ENCODE measurements around the gene GLT8D1. TPM values are rescaled to one million over a fixed set of nuclear protein-coding genes. Genes with fewer than 3 reads are reported as not detected.

GLT8D1 gene
- total and polyA plus RNA-seq, 2 experiments from 2014 or later: 30.0 to 40.8 TPM

- no peak for TF ChIP-seq NANOG (IDR thresholded peaks at IDR 0.05; ENCODE audit: borderline replicate concordance)
These were observed 9.0 kb upstream of the GLT8D1 start (continued) for GRCh38 chr3:52714335-52715302.

GRCh38 chr3:52712291-52713212, 7.0 kb upstream of the GLT8D1 start:
- Histone ChIP-seq H3K4me2 (no peak overlapping the region), H3K4me3 (no peak overlapping the region), H4K20me1 (replicated peaks; ENCODE audit: insufficient read depth) (peaks cover 10% of the 10 kb centered on the region), H2AFZ (no peak overlapping the region), H3K36me3 (ENCODE audit: insufficient read depth) (peaks cover 13% of the 10 kb centered on the region), H3K27me3 (ENCODE audit: insufficient read depth) (no peaks in the 10 kb centered on the region), H3K27ac (ENCODE audit: low read depth) (no peak overlapping the region), H3K4me1 (ENCODE audit: insufficient read depth) (peaks cover 7% of the 10 kb centered on the region; the same call in 1 of the 2 replicates), H3K79me2 (replicated peaks; ENCODE audit: insufficient read depth) (peaks cover 8% of the 10 kb centered on the region), H3F3A (replicated peaks; ENCODE audit: low read depth) (peaks cover 6% of the 10 kb centered on the region; the same call in 1 of the 2 replicates), H3K9me2 (ENCODE audit: insufficient read depth) (no peaks in the 10 kb centered on the region)
- H3K27me3 Mint-ChIP-seq (ENCODE audit: insufficient read depth, low read depth, poor library complexity): no peaks in the 10 kb centered on the region
- no peak overlapping the region for H3K27ac Mint-ChIP-seq
- H3K4me1 Mint-ChIP-seq: peaks cover 13% of the 10 kb centered on the region
- ATAC-seq (no peak), DNase-seq (ENCODE audit: low spot score) (no peak)
- no peaks in the 10 kb centered on the region for H3K9me3 Mint-ChIP-seq
- no peak for TF ChIP-seq ETS1 (IDR thresholded peaks at IDR 0.05)
- peaks cover 16% of the 10 kb centered on the region for H3K36me3 Mint-ChIP-seq (ENCODE audit: low read depth)
- H3K4me3 Mint-ChIP-seq: no peak overlapping the region

- no peaks in the 10 kb centered on the region for H3K9me2 ChIP-seq (ENCODE audit: insufficient read depth)
- no peak for TF ChIP-seq STAT1 (IDR thresholded peaks at IDR 0.05; ENCODE audit: unreplicated experiment)
- H2AFZ ChIP-seq: no peak overlapping the region
- no peak overlapping the region for H3K4me3 ChIP-seq
- H3K27me3 ChIP-seq (ENCODE audit: insufficient read depth): no peaks in the 10 kb centered on the region
- H3K4me2 ChIP-seq: no peak overlapping the region
- Mint-ChIP-seq H3K4me1 (peaks cover 7% of the 10 kb centered on the region), H3K9me3 (no peaks in the 10 kb centered on the region), H3K27me3 (ENCODE audit: insufficient read depth, low read depth, poor library complexity) (peaks cover 12% of the 10 kb centered on the region), H3K27ac (no peak overlapping the region), H3K36me3 (ENCODE audit: low read depth) (peaks cover 19% of the 10 kb centered on the region), H3K4me3 (no peak overlapping the region)
- H3F3A ChIP-seq (replicated peaks; ENCODE audit: low read depth): peaks cover 9% of the 10 kb centered on the region
- no peak for DNase-seq (ENCODE audit: low spot score)
- peaks cover 15% of the 10 kb centered on the region for H4K20me1 ChIP-seq (replicated peaks; ENCODE audit: insufficient read depth)
- H3K27ac ChIP-seq (ENCODE audit: low read depth): 0 out of 2 replicates have a peak overlapping the region, but pooled peaks have one; percentile 27
- ATAC-seq: no peak
- peaks cover 21% of the 10 kb centered on the region for H3K79me2 ChIP-seq (replicated peaks; ENCODE audit: insufficient read depth)
- H3K36me3 ChIP-seq (ENCODE audit: insufficient read depth): peaks cover 14% of the 10 kb centered on the region
- H3K4me1 ChIP-seq (ENCODE audit: insufficient read depth): peaks cover 10% of the 10 kb centered on the region; the same call in 1 of the 2 replicates
These were observed 4.9 kb upstream of the GLT8D1 start for GRCh38 chr3:52710512-52710911.

Data from GM23338 (cell line).